LoVo (cell line): Measurements from ENCODE around the gene FBXW7.

ENCODE experiments used
- DNase-seq: peaks from one replicate; pipeline ENCODE4 v3.0.0-alpha.2; 2016; ENCODE audit warnings: low spot score

FBXW7 gene

GRCh38 chr4:152471251-152471792, 64.6 kb downstream of the FBXW7 start:
- no peak for DNase-seq

DNA sequence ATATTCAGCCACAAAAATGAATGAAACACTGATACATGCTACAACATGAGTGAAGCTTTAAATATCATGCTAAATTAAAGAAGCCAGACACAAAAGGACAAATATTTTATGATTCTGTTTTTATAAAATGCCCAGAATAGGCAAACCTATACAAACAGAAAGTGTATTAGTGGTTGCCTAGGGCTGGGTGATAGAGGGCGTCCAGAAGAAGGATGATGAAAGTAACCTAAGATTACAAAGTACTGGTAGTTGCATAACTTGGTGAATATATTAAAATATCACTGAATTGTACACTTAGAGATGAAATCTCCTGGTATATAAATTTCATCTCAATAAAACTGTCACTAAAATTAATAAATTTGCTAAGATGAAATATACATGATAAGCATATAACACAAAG, 67.5 kb downstream of the FBXW7 start:
- DNase-seq, result no peak

- no peak for DNase-seq
Observed at GRCh38 chr4:152467101-152467500, 68.8 kb downstream of the FBXW7 start.

DNA sequence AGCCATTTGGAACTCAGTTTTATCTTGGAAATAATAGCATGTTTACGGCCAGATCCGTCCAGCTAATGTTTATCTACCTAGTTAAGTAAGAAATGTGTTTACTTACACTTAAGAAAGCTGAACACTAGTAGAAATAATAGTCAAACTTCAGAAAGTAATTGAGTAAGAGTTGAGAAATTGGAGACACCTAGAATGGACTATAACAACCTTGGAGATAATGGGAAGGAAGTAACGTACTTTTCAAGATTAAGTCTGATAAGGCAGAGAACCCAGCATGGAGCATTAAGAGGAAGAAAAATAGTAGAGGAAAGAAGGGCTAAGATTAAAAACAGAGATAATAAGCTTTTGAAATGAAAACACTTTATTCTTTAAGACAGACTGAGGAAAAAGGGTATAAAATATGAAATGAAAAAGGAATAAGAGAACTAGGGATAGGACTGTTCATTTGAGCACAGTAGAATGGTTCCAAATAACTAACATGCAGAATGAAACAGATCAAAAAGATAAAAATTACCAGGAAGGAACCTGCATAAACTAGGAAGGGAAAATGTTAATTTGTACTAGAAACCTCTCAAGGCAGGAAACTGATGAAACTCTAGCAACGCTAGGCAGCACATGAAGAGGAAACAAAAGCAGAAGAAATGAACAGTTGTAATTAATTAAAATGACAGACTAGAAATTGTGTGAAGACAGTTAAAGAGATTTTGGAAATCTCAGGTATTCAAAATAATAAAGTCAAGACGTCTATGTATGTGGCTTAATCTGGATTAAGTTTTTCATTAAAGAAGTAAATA, 71.7 kb downstream of the FBXW7 start:
- DNase-seq, result no peak

DNA sequence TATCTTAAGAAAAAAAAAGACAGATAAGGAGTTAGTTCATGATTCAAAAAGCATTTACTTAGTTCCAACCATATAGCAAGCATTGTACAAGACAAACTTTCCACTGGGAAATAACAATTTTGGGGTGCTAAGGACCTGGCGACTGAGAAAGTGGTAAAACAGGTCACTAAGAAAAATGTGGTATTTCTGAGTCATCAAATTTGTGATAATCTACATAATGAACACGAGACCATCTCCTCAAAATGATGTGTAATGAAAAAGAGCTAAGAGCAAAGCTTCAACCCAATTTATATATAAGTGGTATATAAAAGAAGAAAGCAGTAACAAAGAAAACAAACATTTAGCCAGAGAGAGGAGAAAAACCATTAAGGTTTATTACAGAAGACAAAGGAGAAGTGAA, 72.3 kb downstream of the FBXW7 start:
- DNase-seq, result no peak

DNA sequence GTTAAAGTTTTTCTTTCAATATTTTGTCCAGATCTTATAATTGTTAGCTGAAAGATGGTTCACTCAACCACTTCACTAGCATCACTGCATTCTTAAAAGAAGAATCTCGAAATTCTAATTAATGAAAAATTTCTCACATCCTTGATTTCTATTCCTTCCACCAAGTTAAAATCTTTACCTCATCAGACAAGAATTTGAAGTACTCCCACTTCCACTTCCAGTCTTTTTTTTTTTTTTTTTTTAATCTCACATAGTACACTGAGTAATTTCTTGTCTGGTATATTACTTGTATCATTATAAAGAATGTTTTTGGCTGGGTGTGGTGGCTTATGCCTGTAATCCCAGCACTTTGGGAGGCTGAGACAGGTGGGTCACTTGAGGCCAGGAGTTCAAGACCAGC, 73.2 kb downstream of the FBXW7 start:
- DNase-seq, result no peak

DNA sequence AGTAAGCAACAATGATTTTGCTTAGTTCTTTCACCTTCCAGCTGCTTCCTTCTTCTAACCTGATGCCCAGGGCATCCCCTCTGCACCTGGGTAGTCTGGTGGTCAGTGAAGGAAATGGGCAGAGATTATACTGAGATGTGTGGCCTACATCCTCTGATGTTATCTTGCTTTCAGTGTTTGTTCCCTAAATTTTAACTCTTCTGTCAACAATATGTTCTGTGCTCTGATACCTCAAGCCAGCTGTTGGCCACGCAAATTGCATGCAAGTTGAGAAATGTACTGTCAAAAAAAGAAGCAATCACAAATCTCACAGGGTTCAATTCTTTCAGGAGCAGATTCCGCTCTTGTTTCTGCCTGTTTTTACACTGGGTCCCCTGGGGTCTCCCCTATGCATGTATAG, 73.8 kb downstream of the FBXW7 start:
- DNase-seq, result no peak

GRCh38 chr4:152460488-152460887, 75.4 kb downstream of the FBXW7 start:
- no peak for DNase-seq

DNA sequence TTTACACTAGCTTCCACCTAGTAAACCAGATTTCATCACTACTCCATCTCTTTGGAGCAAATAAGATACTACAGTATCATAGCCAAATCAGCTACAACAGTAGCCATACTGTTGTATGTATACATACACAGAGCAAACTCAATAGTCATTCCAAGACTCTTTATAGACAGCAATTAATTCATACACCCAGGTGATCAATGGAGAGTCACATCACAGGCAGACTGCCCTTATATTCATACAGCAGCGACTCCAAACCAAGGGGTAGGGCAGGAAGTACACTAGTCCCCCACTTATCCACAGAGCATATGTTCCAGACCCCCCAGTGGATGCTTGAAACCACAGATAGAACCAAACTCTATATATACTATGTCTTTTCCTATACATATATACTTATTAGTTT, 76.6 kb downstream of the FBXW7 start:
- no peak for DNase-seq

GRCh38 chr4:152458801-152459302, 77.0 kb downstream of the FBXW7 start:
- DNase-seq, result no peak

DNA sequence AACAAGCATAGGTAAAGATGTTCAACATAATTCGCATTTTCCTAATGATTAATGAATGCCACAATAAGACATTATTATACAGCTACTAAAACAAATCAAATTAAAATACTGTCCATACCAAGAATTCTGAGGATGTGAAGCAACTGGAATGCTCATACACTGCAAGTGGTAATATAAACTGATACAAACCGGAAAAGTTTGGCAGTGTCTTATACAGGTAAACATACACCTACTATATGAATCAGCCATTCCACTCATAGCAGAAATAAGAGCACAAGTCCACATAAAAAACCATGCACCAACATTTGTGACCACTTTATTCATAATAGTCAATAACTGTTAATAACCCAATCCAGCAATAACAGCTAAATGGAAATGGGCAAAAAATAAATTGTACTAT, 79.3 kb downstream of the FBXW7 start:
- DNase-seq, result no peak

DNA sequence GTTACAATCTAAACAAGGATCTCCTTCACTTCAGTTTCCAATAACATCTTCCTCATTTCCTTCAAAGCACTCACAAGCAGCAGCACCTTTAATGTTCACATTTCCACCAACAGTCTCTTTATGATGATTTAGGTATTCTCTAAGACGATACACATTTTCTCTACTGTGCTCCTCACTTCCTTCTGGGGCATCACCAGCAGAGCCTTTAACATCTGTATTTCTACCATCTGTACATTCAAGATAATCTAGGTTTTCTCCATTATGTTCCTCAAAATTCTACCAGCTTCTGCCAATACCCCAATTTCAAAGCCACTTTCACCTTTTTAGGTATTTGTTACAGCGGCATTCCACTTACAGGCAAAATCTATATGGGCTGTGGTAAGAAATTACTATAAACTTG, 80.6 kb downstream of the FBXW7 start:
- no peak for DNase-seq

DNA sequence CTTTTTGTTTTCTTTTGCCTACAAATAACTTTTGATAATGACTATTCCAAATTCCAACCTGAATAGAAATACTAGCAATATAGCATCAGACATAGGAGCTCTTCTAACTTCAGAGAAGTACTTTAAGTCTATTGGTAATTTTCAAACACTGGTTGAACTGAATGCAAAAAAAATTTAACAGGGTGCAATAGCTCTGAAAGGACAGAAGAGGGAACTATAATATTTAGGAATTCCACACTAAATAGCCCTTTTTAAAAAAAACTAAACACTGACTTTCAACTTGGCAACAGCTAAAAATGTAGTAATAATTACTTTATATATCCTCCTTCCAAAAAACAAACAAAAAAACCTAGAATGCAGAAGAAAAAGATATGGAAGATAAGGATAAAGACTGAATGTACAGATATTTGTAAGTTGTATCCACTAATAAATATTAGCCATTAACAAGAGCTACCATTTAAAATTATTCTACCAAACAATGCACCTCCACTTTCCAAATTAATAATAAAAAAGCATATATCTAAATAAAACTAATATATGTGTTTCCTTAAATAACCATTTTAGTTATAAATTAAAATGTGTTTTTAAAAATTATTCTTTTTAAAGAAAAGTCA, 81.4 kb downstream of the FBXW7 start:
- peak; percentile 37 for DNase-seq

DNA sequence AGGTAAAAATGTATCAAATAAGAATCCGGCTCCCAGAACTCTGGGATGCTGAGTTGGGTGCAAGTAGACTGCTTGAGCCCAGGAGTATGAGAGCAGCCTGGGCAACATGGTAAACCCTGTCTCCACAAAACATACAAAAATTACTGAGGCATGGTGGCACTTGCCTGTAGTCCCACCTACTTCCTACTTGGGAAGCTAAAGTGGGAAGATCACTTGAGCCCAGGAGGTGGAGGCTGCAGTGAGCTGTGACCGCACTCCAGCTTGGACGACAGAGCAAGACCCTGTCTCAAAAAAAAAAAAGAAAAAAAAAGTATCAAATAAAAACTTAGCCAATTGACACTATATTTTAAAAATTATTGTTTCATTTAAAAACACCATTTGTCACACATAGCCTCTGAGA, 84.4 kb downstream of the FBXW7 start:
- no peak for DNase-seq

GRCh38 chr4:152448854-152449253, 87.0 kb downstream of the FBXW7 start:
- DNase-seq, result no peak

DNA sequence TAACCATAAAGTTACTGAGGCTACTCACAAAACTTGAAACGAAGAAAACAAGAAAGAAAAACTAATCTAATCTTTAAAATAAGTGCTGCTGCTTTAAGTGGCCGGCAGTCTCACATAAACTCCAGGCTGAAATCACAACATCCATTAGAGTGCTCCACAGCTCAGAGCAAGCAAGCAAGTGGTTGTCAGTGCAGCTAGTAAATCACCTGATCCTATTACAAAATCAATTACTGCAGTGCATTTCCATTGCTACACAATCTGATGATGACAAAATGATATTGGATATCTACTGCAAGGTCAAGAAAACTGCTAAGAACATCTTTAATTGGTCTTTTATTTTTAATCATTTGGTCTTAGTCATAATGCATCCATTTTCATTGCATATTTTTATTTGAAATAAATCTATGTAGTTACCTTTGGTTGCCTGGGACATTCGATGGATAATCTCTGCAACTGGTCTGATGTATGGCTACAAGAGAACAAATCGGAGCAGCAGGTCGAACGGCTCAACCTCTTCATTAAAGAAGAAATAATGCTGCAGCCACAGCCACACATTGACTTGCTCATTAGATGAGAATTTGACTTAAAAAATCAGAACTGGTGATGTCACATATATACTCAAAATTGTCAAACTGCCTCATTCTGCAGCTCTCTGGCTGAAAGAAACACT, 87.7 kb downstream of the FBXW7 start:
- DNase-seq, result no peak

DNA sequence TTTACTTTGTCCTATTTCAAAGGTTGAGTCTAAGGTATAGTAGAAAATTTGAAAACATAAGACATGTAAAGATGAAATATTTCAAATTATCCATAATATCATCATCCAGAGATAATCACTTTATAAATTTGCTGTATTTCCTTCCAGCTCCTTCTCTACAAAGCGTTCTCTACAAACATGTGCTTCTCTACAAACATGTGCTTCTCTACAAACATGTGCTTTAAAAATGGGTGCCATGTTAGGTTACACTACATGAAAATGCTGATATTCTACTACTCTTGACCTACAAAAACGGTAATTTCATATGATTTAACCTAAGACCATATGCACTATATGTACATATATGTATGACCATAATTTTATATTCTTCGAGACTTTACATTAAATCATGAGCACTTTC, 92.0 kb downstream of the FBXW7 start:
- no peak for DNase-seq

GRCh38 chr4:152437561-152437960, 98.3 kb downstream of the FBXW7 start:
- no peak for DNase-seq

DNA sequence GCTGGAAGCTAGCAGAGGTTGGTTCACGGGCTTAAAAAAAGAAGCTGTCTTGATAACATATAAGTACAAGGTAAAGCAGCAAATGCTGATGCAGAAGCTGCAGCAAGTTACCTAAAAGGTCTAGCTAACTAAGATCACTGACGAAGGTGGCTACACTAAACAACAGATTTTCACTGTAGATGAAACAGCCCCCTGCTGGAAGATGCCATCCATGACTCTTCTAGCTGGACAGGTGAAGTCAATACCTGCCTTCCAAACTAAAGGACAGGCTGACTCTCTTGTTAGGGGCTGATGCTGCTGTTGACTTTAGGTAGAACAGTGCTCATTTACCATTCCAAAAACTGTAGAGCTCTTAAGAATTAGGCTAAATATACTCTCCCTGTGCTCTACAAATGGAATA, 99.5 kb downstream of the FBXW7 start:
- DNase-seq, result no peak

- DNase-seq, result no peak
Observed at GRCh38 chr4:152434011-152434410, 101.9 kb downstream of the FBXW7 start.

- no peak for DNase-seq
Observed at GRCh38 chr4:152431784-152432183, 104.1 kb downstream of the FBXW7 start.

DNA sequence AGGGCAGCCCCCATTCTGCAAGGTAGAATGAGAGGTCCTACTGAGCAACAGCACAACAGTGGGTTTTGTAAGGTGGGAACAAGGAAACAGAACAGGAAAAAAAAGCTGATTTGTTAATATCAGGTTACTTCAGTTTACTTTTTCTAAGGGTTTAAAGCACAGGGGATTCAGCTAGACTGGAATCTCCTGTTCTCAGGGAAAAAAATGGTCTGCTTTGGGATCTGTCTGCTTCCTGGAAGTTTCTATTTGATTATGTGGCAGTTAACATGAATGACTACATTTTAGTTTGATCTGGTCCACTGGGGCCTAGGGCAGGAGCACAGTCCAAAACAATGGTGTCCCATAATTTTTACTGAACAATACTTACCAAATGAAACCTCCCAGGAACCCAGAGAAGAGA, 104.6 kb downstream of the FBXW7 start:
- DNase-seq, result no peak

DNA sequence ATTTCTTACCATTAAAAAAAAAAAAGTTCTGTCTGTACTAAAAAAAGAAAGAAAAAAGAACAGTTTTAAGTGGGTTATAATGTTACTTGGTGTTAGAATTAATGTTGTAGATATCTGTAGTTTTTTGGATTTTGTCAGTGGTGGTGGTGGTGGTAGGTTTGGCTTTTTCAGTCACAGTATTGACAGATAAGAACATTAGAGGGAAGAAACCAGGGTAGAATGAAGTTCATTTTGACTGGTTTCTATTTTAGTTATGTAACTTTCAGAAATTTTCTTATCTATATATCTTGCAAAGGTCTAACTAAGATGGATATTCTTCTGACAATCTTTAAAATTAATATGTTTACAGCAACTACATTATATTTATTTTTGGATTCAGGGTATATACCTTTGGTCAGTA, 105.4 kb downstream of the FBXW7 start:
- DNase-seq, result no peak
